T-cell (primary cell): ENCODE results near the gene RBBP5. TPM values are rescaled to one million over a fixed set of nuclear protein-coding genes. Genes with fewer than 3 reads are reported as not detected.

ENCODE experiments used
- ATAC-seq, 4 experiments: fragments of 200-7000 bp in 3 of 4; fragments of 150-1000 bp in 1 of 4; cut with Tn5 transposase; replicated peaks in 1 of 4; 1 replicate in 3 of 4; 2 replicates in 1 of 4; pipeline ENCODE4 v1.10.0; 2021; ENCODE audit warnings: moderate library complexity in 3 of 4, mild to moderate bottlenecking in 2 of 4, moderate number of reproducible peaks in 1 of 4
- CTCF ChIA-PET, 2 donors: fragments of 300-600 bp; sonication (Branson Sonifier 250); formaldehyde crosslinking; loops; one replicate each; lab custom pipeline; 2022; ENCODE audit warnings: antibody characterized with exemption in 2 of 2; lab: Charles Lee
- POLR2A ChIA-PET, 2 donors: fragments of 300-600 bp; sonication (Branson Sonifier 250); formaldehyde crosslinking; loops; one replicate each; lab custom pipeline; 2022; ENCODE audit warnings: antibody characterized with exemption in 2 of 2; lab: Charles Lee
- DNase-seq, 35 experiments: peaks; one replicate each; pipeline versions ENCODE4 v3.0.0 to v3.0.0-alpha.2; 2013 to 2023
- H3K27ac ChIP-seq: one replicate; pipeline ENCODE4 v1.5.1; 2013; ENCODE audit warnings: low read length
- H3K27me3 ChIP-seq, 2 experiments: replicated peaks in 1 of 2; 1 replicate in 1 of 2; 2 replicates in 1 of 2; pipeline versions ENCODE4 v1.6.1 to v1.7.0; 2013; ENCODE audit warnings: low read length in 1 of 2, mixed read lengths in 1 of 2; ENCODE audit not compliant: control insufficient read depth in 2 of 2, insufficient read depth in 2 of 2; ENCODE audit errors: extremely low read depth in 1 of 2
- H3K36me3 ChIP-seq, 2 donors: 1 replicate in 1 of 2; 2 replicates in 1 of 2; pipeline versions ENCODE4 v1.6.1 to v1.7.0; 2013; ENCODE audit warnings: low read length in 1 of 2; ENCODE audit not compliant: control insufficient read depth in 2 of 2, insufficient read depth in 1 of 2; ENCODE audit errors: extremely low read depth in 1 of 2
- H3K4me1 ChIP-seq, 2 experiments: 1 replicate in 1 of 2; 2 replicates in 1 of 2; pipeline versions ENCODE4 v1.6.1 to v1.7.0; 2013; ENCODE audit warnings: low read length in 2 of 2, mixed read lengths in 1 of 2; ENCODE audit not compliant: insufficient read depth in 2 of 2, control insufficient read depth in 1 of 2; ENCODE audit errors: extremely low read depth in 1 of 2
- H3K4me3 ChIP-seq, 2 donors: 1 replicate in 1 of 2; 2 replicates in 1 of 2; pipeline versions ENCODE4 v1.5.1 to v1.7.0; 2013; ENCODE audit warnings: mild to moderate bottlenecking in 2 of 2, low read length in 1 of 2, moderate library complexity in 1 of 2; ENCODE audit not compliant: control insufficient read depth in 1 of 2; ENCODE audit errors: extremely low read depth in 1 of 2
- H3K9me3 ChIP-seq: 2 replicates; pipeline ENCODE4 v1.7.0; 2013
- H3K27ac Mint-ChIP-seq, 2 donors: one replicate each; pipeline ENCODE4 v1.8.0; 2020 to 2021; ENCODE audit warnings: mild to moderate bottlenecking in 2 of 2, mixed read lengths in 2 of 2
- H3K27me3 Mint-ChIP-seq, 2 donors: one replicate each; pipeline ENCODE4 v1.8.0; 2021 to 2022; ENCODE audit warnings: mixed read lengths in 2 of 2
- H3K36me3 Mint-ChIP-seq: one replicate; pipeline ENCODE4 v1.8.0; 2021; ENCODE audit warnings: mixed read lengths
- H3K4me1 Mint-ChIP-seq, 3 donors: one replicate each; pipeline ENCODE4 v1.8.0; 2020 to 2022; ENCODE audit warnings: mixed read lengths in 3 of 3, mild to moderate bottlenecking in 1 of 3
- H3K4me3 Mint-ChIP-seq, 3 donors: one replicate each; pipeline ENCODE4 v1.8.0; 2020 to 2022; ENCODE audit warnings: mild to moderate bottlenecking in 3 of 3, mixed read lengths in 3 of 3, moderate library complexity in 3 of 3
- H3K9me3 Mint-ChIP-seq, 3 donors: one replicate each; pipeline ENCODE4 v1.8.0; 2020 to 2022; ENCODE audit warnings: mixed read lengths in 3 of 3
- WGBS: methylation state at CpG from one replicate; pipeline ENCODE4 v1.1.5; 2013; ENCODE audit warnings: missing lambda C conversion rate; ENCODE audit not compliant: insufficient coverage; 5-methylcytosine and 5-hydroxymethylcytosine counted together
- total RNA-seq, 35 experiments: library from RNA in 6 of 35; stranded (reverse) in 6 of 35; fragments of 120-200 nt in 1 of 35; gene quantifications; one replicate each; pipeline versions ENCODE4 v1.2.1 to v1.2.4 and lab custom pipeline; 2013 to 2026

The RBBP5 gene
- total RNA-seq (10 to 100 TPM; 13.9 to 24.3 (median 22.3) TPM), total RNA-seq (lab: John Stamatoyannopoulos, UW) (34.2 to 82.9 (median 60.4) reads per million in 29 experiments)
- 25.9 TPM for total RNA-seq (2013)

- Histone ChIP-seq H3K9me3 (no peaks in the 10 kb centered on the region), H3K4me3 (peak within 1 kb of the TSS; percentile 88 to 92), H3K4me1 (peaks cover 16 to 17% of the 10 kb centered on the region in 2 experiments), H3K27ac (peak within 1 kb of the TSS; percentile 99), H3K36me3 (peaks cover 3 to 8% of the 10 kb centered on the region in 2 donors), H3K27me3 (no peaks in the 10 kb centered on the region)
- Mint-ChIP-seq H3K9me3 (no peaks in the 10 kb centered on the region), H3K27ac (peak within 1 kb of the TSS; percentile 99 to 100), H3K36me3 (peaks cover 4% of the 10 kb centered on the region), H3K4me1 (peaks cover 50 to 55% (median 52%) of the 10 kb centered on the region in 3 donors), H3K27me3 (no peaks in the 10 kb centered on the region), H3K4me3 (peak within 1 kb of the TSS; percentile 97 to 99 (median 98))
- ATAC-seq = peak; percentile 93 to 98 (median 98)
- ChIA-PET CTCF (interaction anchor here in 1 of 2 donors (0.6 to 2.0 kb wide), 7 partner anchors 13 to 509 kb away, joined by 3 to 11 read pairs (median 3); no protein-coding TSS in a partner anchor), POLR2A (interaction anchor here (0.9 to 1.2 kb wide), 2 partner anchors 510 to 511 kb away, joined by 3 read pairs; no protein-coding TSS in a partner anchor)
- DNase-seq = peak; percentile 88 to 98 (median 94)
- WGBS = 0% methylated on average over 32 of the region's 46 CpGs
Measured at GRCh38 chr1:205121660-205122488, at the start of gene RBBP5. Gene RBBP5 (minus strand): TSS chr1:205121978. CDS start chr1:205121873, 105 bp downstream.

- ATAC-seq = peak in 3 of 4 experiments; percentile 15 to 57 (median 27)
- Mint-ChIP-seq H3K27me3 (no peaks in the 10 kb centered on the region), H3K27ac (no peak overlapping the region), H3K4me3 (peak overlapping the region in 1 of 3 donors; percentile 61), H3K36me3 (peaks cover 52% of the 10 kb centered on the region), H3K9me3 (no peaks in the 10 kb centered on the region), H3K4me1 (peaks cover 18 to 38% (median 22%) of the 10 kb centered on the region in 3 donors)
- DNase-seq = peak in 2 of 35 experiments; percentile 0 to 20
- WGBS = 100% methylated on average over 1 of the region's 5 CpGs
- no peak overlapping the region for H3K4me3 ChIP-seq
- ChIA-PET POLR2A (interaction anchor here in 1 of 2 donors (0.6 to 0.7 kb wide), 2 partner anchors 216 to 388 kb away, joined by 3 to 8 read pairs; no protein-coding TSS in a partner anchor), CTCF (interaction anchor here in 1 of 2 donors (1.0 kb wide), 1 partner anchor 83 kb away, joined by 4 read pairs; no protein-coding TSS in a partner anchor)
- no peak overlapping the region for H3K27ac ChIP-seq
- peaks cover 2 to 8% of the 10 kb centered on the region in 2 experiments for H3K4me1 ChIP-seq
- peaks cover 0 to 31% of the 10 kb centered on the region in 2 donors for H3K36me3 ChIP-seq
- no peaks in the 10 kb centered on the region for H3K9me3 ChIP-seq
- H3K27me3 ChIP-seq = no peaks in the 10 kb centered on the region
Measured at GRCh38 chr1:205171369-205171768, 49.6 kb upstream of the RBBP5 start.

GRCh38 chr1:205170532-205171269 lies 48.9 kb upstream of the RBBP5 start:
- H3K27ac ChIP-seq = no peak overlapping the region
- DNase-seq (no peak), ATAC-seq (no peak)
- H3K9me3 Mint-ChIP-seq = no peaks in the 10 kb centered on the region
- H3K9me3 ChIP-seq = no peaks in the 10 kb centered on the region
- peaks cover 48% of the 10 kb centered on the region for H3K36me3 Mint-ChIP-seq
- H3K4me1 Mint-ChIP-seq = peaks cover 19 to 39% (median 22%) of the 10 kb centered on the region in 3 donors
- H3K4me1 ChIP-seq = peaks cover 2 to 8% of the 10 kb centered on the region in 2 experiments
- H3K4me3 ChIP-seq = no peak overlapping the region
- no peaks in the 10 kb centered on the region for H3K27me3 Mint-ChIP-seq
- ChIA-PET CTCF (interaction anchor here (0.6 to 1.0 kb wide), 3 partner anchors 29 to 748 kb away, joined by 3 to 5 read pairs (median 4); no protein-coding TSS in a partner anchor), POLR2A (interaction anchor here (0.6 to 0.7 kb wide), 3 partner anchors 58 to 388 kb away, joined by 3 to 8 read pairs (median 4); no protein-coding TSS in a partner anchor)
- H3K4me3 Mint-ChIP-seq = peak overlapping the region in 1 of 3 donors; percentile 61
- WGBS = no CpG with 5 or more reads among the region's 9 CpGs
- H3K27ac Mint-ChIP-seq = no peak overlapping the region
- peaks cover 0 to 34% of the 10 kb centered on the region in 2 donors for H3K36me3 ChIP-seq
- H3K27me3 ChIP-seq = no peaks in the 10 kb centered on the region

- Mint-ChIP-seq H3K27ac (no peak overlapping the region), H3K27me3 (no peaks in the 10 kb centered on the region), H3K4me1 (peaks cover 19 to 39% (median 22%) of the 10 kb centered on the region in 3 donors), H3K36me3 (peaks cover 49% of the 10 kb centered on the region), H3K9me3 (no peaks in the 10 kb centered on the region), H3K4me3 (no peak overlapping the region)
- peaks cover 2 to 8% of the 10 kb centered on the region in 2 experiments for H3K4me1 ChIP-seq
- peaks cover 0 to 42% of the 10 kb centered on the region in 2 donors for H3K36me3 ChIP-seq
- no peaks in the 10 kb centered on the region for H3K9me3 ChIP-seq
- no peak overlapping the region for H3K4me3 ChIP-seq
- H3K27ac ChIP-seq = no peak overlapping the region
- DNase-seq (no peak), ATAC-seq (no peak)
- H3K27me3 ChIP-seq = no peaks in the 10 kb centered on the region
- ChIA-PET CTCF (no interaction called here), POLR2A (no interaction called here)
- 95% methylated on average over 7 of the region's 10 CpGs for WGBS
Measured at GRCh38 chr1:205169248-205169647, 47.5 kb upstream of the RBBP5 start.

- WGBS = 83% methylated on average over 1 of the region's 1 CpG
- Mint-ChIP-seq H3K9me3 (no peaks in the 10 kb centered on the region), H3K27me3 (no peaks in the 10 kb centered on the region), H3K4me3 (no peak overlapping the region), H3K4me1 (peaks cover 19 to 39% (median 22%) of the 10 kb centered on the region in 3 donors), H3K27ac (no peak overlapping the region), H3K36me3 (peaks cover 56% of the 10 kb centered on the region)
- Histone ChIP-seq H3K36me3 (peaks cover 0 to 52% of the 10 kb centered on the region in 2 donors), H3K27me3 (no peaks in the 10 kb centered on the region), H3K27ac (no peak overlapping the region), H3K9me3 (no peaks in the 10 kb centered on the region), H3K4me3 (no peak overlapping the region), H3K4me1 (peaks cover 2 to 8% of the 10 kb centered on the region in 2 experiments)
- ChIA-PET CTCF (no interaction called here), POLR2A (no interaction called here)
- no peak for DNase-seq
- no peak for ATAC-seq
Measured at GRCh38 chr1:205168291-205168690, 46.5 kb upstream of the RBBP5 start.
